T-helper 2 cell treated with Interferon-gamma antibody and Interleukin-4, amounts not matched to agents 100 ng/mL and 5 ng/mL, for 36 hours (primary cell): ENCODE data around the gene OSBPL3. TPM values are rescaled to one million over a fixed set of nuclear protein-coding genes. Genes with fewer than 3 reads are reported as not detected.

Experiments used
- intact Hi-C: fragments of 100-400 bp; cut with micrococcal nuclease; formaldehyde crosslinking; loops from one replicate; pipeline ENCODE4 v1.15.1; 2023
- total RNA-seq: library from RNA; stranded (reverse); gene quantifications from 2 replicates; pipeline ENCODE4 v1.2.3, GENCODE V29; 2022

The OSBPL3 gene
- total RNA-seq, 1 donor from 2014 or later: 106 TPM

GRCh38 chr7:24956021-24956420 lies 24.0 kb downstream of the OSBPL3 start:
- intact Hi-C loops: loop anchor here (2.0 kb wide), 1 partner anchor 13 kb away; no protein-coding TSS in a partner anchor

GRCh38 chr7:24955313-24955712 lies 24.7 kb downstream of the OSBPL3 start:
- intact Hi-C loops: no loop called here

DNA sequence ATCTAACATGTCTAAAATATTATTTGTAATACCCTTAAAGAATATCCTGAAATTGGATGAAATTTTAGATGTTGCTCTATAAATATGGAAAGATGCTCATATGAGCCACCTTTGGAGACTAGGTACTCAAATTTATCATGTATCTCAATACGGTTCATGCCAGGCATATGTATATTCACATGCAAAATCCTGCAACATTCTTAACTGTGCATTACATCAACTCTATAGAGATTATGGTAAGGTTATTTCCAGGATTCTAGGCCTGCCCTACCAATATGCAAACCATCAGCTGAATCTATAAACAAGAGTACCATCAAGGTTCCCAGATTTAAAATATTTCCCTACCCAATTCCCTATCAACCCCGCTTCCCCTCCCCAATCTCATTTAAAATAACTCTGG lies 27.5 kb downstream of the OSBPL3 start:
- intact Hi-C loops: no loop called here

GRCh38 chr7:24951441-24951980 lies 28.5 kb downstream of the OSBPL3 start:
- intact Hi-C loops: no loop called here

- intact Hi-C loops: no loop called here
These were observed 30.1 kb downstream of the OSBPL3 start for GRCh38 chr7:24949884-24950283.

GRCh38 chr7:24948739-24949138 lies 31.2 kb downstream of the OSBPL3 start:
- intact Hi-C loops: no loop called here

- intact Hi-C loops: no loop called here
These were observed 33.5 kb downstream of the OSBPL3 start for GRCh38 chr7:24946467-24946866.

DNA sequence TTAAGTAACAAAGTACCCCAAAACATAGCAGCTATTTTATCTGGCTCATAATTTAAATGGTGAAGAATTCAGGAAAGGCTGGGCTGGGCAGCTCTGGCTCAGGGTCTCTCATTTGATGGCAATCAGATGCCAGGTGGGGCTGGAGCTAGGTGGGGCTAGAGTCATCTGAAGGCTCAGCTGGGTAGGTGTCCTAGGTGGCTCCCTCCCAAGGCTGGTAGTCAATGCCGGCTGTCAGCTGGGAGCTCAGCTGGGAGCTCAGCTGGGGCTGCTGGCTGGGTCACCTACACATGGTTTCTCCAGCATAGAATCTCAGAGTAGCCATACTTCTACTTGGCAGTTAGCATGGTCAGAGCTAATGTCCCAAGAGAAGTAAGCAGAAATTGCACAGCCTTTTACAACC lies 34.1 kb downstream of the OSBPL3 start:
- intact Hi-C loops: no loop called here

GRCh38 chr7:24943096-24943948 lies 36.7 kb downstream of the OSBPL3 start:
- intact Hi-C loops: loop anchor here (1.0 to 5.0 kb wide), 3 partner anchors 13 to 34 kb away; no protein-coding TSS in a partner anchor

GRCh38 chr7:24942226-24942625 lies 37.8 kb downstream of the OSBPL3 start:
- intact Hi-C loops: loop anchor here (2.0 to 5.0 kb wide), 2 partner anchors 15 to 35 kb away; no protein-coding TSS in a partner anchor

GRCh38 chr7:24939416-24939815 lies 40.6 kb downstream of the OSBPL3 start:
- intact Hi-C loops: no loop called here

DNA sequence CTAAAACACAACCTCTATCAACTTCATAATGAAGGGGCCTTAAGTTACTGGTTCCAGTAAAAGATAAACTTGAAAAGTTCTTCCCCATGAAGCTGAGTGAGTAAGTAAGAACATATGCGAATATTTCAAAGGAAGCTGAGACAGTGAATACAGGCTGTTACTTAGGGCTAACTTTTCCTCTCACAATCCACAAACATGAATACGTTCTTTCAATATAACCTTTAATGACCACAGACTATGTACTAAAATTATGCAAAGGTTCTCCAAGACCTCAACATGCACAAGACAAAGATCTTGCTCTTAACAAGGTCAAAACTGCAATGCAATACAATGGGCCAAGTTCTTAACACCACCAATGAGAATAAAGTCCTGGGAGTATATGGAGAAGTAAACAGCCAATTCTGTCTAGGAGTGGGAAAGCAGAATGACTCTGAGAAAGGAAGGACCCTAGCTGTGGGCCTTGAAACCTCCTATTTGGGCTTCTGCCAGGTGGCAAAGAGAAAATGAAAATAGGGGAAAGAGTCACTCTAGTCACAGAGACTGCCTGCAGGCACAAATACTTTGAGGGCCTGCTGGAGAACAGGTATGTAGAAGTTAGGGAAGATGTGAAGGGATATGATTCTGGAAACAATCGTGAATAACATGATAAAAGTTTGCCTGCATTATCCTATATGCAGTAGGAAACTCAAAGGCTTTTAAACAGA lies 43.7 kb downstream of the OSBPL3 start:
- intact Hi-C loops: no loop called here

DNA sequence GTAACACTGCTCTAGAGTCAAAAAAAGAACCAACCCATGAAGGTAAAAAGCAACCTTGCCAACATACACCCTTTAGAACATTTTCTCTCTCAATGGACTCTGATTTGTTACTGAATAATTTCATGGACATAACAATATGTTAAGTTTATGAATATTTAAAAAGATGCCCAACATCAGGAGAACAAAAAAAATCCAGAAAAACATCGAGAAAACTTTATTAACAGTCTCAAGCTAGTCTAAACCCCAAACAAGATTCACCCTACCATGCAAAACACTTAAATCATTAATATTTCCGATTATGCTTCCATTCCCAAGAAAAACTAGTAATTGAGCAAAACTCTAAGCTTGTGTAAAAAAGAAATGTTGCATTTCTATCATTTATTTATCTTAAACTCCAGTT lies 46.7 kb downstream of the OSBPL3 start:
- intact Hi-C loops: no loop called here

DNA sequence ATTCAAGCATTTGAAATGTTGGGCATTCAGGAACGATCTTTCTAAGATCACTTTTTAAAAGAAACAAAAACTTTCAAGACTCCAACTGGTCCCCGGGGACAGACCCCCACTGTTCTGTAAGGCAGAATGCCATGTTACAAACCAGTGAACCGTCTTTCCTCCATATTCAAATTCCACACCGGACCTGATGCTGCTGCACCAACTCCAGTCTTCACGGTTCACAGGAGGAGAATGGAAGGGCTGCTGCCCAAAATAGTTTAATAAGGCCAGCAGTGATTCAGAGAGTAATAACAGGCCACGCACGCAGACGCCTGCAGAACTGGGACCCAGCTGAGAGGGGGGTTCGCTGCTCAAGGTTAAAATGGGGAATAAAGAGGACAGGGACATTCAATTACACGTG lies 47.2 kb downstream of the OSBPL3 start:
- intact Hi-C loops: no loop called here

DNA sequence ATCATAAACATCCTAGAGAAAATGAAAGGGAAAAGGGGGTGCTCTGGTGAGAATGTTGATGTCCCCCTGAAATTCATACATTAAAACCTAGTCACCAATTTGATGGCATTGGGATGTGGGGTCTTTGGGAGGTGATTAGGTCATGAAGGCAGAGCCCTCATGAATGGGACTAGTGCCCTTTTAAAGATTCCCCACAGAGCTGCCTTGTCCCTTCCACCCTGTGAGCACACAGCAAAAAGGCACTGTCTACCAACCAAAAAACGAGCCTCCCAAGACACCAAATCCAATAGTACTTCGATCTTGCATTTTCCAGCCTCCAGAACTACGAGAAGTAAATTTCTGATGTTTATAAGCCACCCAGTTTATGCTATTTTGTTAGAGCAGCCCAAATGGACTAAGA lies 47.6 kb downstream of the OSBPL3 start:
- intact Hi-C loops: no loop called here

GRCh38 chr7:24931844-24932243 lies 48.1 kb downstream of the OSBPL3 start:
- intact Hi-C loops: no loop called here

DNA sequence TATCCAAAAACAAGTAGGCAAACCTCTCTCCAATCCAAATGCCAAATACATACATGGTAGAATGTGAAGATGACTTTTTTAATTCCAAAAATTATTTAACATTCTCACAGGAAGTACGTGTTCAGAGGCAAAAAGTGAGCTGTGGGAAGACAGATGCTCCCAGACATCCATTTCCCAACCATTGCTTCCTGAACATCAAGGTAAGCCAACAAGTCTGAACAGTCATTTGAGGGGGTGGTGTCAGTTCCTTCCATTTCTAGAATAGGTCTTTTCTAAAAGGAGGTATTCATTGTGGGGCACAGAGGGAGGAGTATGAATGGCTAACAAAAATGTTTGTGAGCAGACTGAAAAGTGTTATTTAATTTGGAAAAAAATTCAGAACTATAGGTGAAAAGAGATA lies 49.1 kb downstream of the OSBPL3 start:
- intact Hi-C loops: no loop called here

GRCh38 chr7:24926623-24927524 lies 53.1 kb downstream of the OSBPL3 start:
- intact Hi-C loops: no loop called here

DNA sequence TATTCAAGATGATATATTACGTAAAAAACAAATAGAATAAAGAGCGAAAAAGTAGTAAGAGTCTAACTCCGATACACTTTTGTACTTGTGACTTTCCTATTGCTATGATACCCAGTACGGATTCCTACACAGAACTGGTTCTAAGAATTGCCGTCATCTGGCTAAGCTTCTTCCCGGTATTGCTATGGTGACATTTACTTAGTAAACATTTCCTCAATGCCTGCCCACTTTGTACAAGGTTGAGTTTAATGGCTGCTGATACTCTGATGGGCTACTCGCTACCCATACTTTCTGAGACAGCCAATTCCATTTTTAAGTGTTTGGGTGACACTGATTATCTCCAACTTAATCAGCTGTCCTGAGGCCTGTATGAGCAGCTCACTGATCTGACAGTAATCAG lies 55.6 kb downstream of the OSBPL3 start:
- intact Hi-C loops: no loop called here

DNA sequence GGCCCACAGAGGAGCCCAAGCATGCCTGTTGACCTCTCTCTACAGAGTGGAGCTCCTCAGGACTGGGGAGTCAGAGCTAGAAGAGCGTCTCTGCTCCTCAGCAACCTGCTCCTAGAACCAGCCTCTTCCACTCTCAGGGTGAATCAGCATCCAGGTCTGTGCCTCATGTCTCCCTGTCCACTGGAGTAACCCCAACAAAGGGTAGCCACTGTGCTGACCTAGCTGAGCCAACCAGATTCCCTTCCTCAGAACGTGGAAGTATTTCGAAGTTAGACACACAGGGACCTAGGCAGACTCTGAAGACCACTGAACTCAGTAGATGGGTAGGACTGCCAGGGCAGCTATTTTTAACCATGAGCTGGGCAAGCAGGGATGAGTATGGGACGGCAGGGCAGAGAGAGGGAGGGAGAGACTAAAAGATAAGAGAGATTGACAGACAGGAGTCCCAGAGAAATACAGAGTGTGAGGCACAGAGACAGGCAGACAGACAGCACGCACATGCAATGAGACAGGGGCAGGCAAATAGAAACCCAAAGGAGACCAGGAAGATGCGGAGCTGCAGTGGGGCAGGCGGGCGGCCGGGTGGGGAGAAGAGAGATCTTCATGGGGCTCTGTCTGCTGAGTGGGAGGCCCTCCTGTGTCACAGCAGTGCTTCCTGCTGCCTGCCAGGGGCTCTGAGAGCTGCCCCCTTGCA lies 56.7 kb downstream of the OSBPL3 start:
- intact Hi-C loops: no loop called here
